ENCODE results near the gene KLRC1.
"Not testable (repeated sequence)": the region's sequence is repeated elsewhere in the genome, so short reads cannot be mapped to it uniquely, and the experiment has no call there.

KLRC1 gene

GRCh38 chr12:10422159-10422558 lies 31.0 kb downstream of the KLRC1 start:
- DNase-seq (ENCODE audit: low spot score): not testable (repeated sequence)

GRCh38 chr12:10420334-10420733 lies 32.8 kb downstream of the KLRC1 start, which contains the start of gene KLRC3:
KLRC3 (minus strand) TSS chr12:10420595; CDS start chr12:10420550, 45 bp downstream.
- not testable (repeated sequence) for DNase-seq (ENCODE audit: low spot score)

GRCh38 chr12:10409392-10409791 lies 43.8 kb downstream of the KLRC1 start, which contains the start of gene KLRC4:
KLRC4 (minus strand) TSS chr12:10409757; CDS start chr12:10409575, 182 bp downstream.
- DNase-seq (ENCODE audit: low spot score): no peak

DNA sequence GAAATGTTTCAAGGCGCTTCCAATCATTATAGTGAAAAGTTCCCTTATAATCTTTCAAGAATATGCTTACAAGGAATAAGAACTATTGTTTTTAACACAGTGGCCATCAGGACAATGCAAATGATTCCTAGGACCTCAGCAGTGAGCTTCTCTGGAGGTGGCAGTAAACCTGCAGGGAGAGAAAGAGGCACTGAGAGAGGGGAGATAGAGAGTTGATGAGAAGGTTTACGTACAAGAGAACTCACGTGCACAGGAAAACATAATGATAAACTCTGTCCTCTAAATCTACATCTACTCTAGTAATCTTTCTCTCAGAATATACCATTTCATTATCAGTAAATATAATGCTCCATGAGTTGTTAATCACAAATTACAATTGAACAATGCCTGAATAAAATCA lies 44.3 kb downstream of the KLRC1 start:
- DNase-seq (ENCODE audit: low spot score): no peak

GRCh38 chr12:10406725-10407124 lies 46.5 kb downstream of the KLRC1 start:
- no peak for DNase-seq (ENCODE audit: low spot score)

DNA sequence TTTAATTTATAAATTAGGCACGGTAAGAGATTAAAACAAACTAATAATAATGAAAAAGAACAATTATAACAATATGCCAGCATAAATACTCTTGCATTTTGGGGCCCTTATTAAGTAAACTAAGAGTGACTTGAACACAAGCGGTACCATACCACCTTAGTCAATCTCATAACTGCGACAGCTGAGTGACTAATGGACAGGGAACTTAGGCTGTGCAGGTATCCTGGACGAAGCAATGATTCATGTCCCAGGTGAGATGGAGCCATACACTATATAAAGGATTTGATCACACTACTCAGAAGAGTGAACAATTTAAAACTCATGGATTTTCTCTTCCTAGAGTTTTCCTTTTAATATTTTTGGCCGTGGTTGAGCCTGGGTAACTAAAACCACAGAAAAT lies 47.9 kb downstream of the KLRC1 start:
- DNase-seq (ENCODE audit: low spot score): no peak

DNA sequence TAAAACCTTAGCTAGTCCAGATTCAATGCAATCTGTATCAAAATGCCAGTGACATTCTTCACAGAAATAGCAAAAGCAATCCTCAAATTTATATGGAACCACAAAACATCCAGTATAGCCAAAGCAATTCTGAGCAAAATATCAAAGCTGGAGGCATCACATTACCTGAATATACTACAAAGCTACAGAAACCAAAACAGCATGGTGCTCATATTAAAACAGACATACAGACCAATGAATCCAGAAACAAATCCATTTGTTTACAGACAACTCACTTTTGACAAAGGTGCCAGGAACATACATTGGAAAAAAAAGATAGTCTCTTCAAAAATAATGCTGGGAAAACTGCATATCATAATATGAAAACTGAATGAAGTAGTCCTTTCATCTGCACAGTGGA lies 48.4 kb downstream of the KLRC1 start:
- DNase-seq (ENCODE audit: low spot score): no peak

GRCh38 chr12:10400829-10401228 lies 52.3 kb downstream of the KLRC1 start:
- no peak for DNase-seq (ENCODE audit: low spot score)

DNA sequence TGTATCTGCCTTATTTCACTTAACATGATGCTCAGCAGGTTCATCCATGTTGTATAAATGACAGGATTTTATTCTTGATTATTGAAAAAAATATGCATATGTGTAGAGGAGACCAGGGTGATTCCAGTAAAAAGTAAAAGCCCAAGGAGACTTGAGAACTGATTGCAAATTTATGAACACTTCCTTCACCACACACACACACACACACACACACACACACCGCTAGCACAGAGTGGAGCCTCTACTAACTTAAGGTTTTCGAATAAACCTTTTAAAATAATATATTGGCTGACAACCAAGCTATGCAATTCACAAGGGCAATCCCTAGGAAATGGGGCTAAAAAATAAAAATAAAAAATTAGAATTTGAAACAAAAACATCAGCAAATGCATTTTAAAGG lies 55.0 kb downstream of the KLRC1 start:
- DNase-seq (ENCODE audit: low spot score): no peak

- DNase-seq (ENCODE audit: low spot score): no peak
These were observed 55.9 kb downstream of the KLRC1 start for GRCh38 chr12:10397296-10397695.

GRCh38 chr12:10396176-10396575 lies 57.0 kb downstream of the KLRC1 start:
- not testable (repeated sequence) for DNase-seq (ENCODE audit: low spot score)
